ENCODE results near the gene CTNS. TPM values are rescaled to one million over a fixed set of nuclear protein-coding genes. Genes with fewer than 3 reads are reported as not detected.

The CTNS gene
- total and polyA plus RNA-seq, 2 of the 13 experiments (the other 11 are each of a cell fraction or from before 2014, with no cell fraction given), result 9.5 to 13.7 TPM

DNA sequence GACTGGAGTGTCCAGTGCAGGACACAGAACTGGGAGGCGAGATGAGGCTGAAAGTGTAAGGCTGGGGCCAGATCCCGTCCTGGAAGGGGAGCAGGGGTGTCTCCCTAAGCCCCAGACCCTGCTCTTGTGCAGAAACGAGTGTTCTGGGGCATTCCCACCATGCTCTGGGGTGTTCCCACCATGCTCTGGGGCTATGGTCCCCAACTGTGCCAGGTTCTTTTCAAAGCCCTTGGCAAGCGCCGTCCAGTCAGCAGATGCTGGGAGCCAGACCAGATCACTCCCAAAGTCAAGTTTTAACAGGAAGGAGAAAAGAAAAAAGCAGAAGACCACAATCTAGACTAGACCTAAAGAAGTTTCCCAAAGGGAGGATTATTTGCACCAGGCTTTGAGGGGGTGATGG, 29.3 kb downstream of the CTNS start:
- FAIRE-seq (no peak), ATAC-seq (no peak), DNase-seq (ENCODE audit: low spot score) (no peak)
- no peak overlapping the region for H3K4me2 ChIP-seq (ENCODE audit: low read depth, low read length)
- no peak overlapping the region for H3K27ac ChIP-seq (ENCODE audit: extremely low read length, insufficient read depth, low read length)
- WGBS (ENCODE audit: low lambda C conversion rate), result 97% methylated on average over 5 of the region's 5 CpGs
- H2AFZ ChIP-seq (ENCODE audit: low read length), result no peak overlapping the region
- POLR2A ChIA-PET, result no interaction called here
- in situ Hi-C loops (cut with HindIII; ENCODE audit: extremely low pct_ligation_motif_present, low pct_unique_long_range_greater_than_20kb) (loop anchor here (10.0 kb wide), 1 partner anchor 621 kb away; no protein-coding TSS in a partner anchor), intact Hi-C loops (cut with micrococcal nuclease; ENCODE audit: unreplicated experiment) (no loop called here)
- no peak overlapping the region for H3K4me3 ChIP-seq (replicated peaks in 1 of 3; ENCODE audit: insufficient read depth in 1 of 3, low read depth in 2 of 3, low read length in 3 of 3)
- H3K4me1 ChIP-seq (ENCODE audit: insufficient read depth, low read length), result peaks cover 44% of the 10 kb centered on the region
- no peaks in the 10 kb centered on the region for H3K9me3 ChIP-seq (ENCODE audit: low read length)
- CTCF ChIA-PET (ENCODE audit: low intra/inter-chr PET ratio, low total read pairs), result no interaction called here
- no peaks in the 10 kb centered on the region; a peak in 1 of 5 replicates for H3K27me3 ChIP-seq (ENCODE audit: control insufficient read depth in 1 of 2, insufficient read depth in 2 of 2, low read length in 2 of 2)
- peaks cover 2 to 8% of the 10 kb centered on the region in 2 experiments; a peak in 3 of 5 replicates for H3K36me3 ChIP-seq (replicated peaks in 1 of 2; ENCODE audit: control insufficient read depth in 1 of 2, insufficient read depth in 2 of 2, low read length in 2 of 2)
- peaks cover 4% of the 10 kb centered on the region; the same call in 1 of the 2 replicates for H4K20me1 ChIP-seq (ENCODE audit: insufficient read depth, low read length)
- no peak for TF ChIP-seq MIER3 (CRISPR knock-in tag; IDR thresholded peaks at IDR 0.05; ENCODE audit: borderline replicate concordance)
- no peak for TF ChIP-seq FOXP1 (IDR thresholded peaks at IDR 0.05)
- no peak for TF ChIP-seq FOXP1 (CRISPR knock-in tag; IDR thresholded peaks at IDR 0.05)
- TF ChIP-seq SIN3A (IDR thresholded peaks at IDR 0.05; ENCODE audit: borderline replicate concordance, low read depth, low read length), result no peak
- H3K79me2 ChIP-seq (ENCODE audit: insufficient read depth, low read length), result peaks cover 24% of the 10 kb centered on the region
- no peak overlapping the region for H3K9ac ChIP-seq (ENCODE audit: insufficient read depth, low read depth, low read length)
- BruUV-seq (replicated peaks), result no TSS peak

GRCh38 chr17:3666516-3666915, 30.0 kb downstream of the CTNS start:
- intact Hi-C loops (cut with micrococcal nuclease; ENCODE audit: unreplicated experiment) (no loop called here), in situ Hi-C loops (cut with HindIII; ENCODE audit: extremely low pct_ligation_motif_present, low pct_unique_long_range_greater_than_20kb) (loop anchor here (10.0 kb wide), 1 partner anchor 622 kb away; no protein-coding TSS in a partner anchor)
- Histone ChIP-seq H3K9me3 (ENCODE audit: low read length) (no peaks in the 10 kb centered on the region), H3K4me1 (ENCODE audit: insufficient read depth, low read length) (peaks cover 44% of the 10 kb centered on the region), H4K20me1 (ENCODE audit: insufficient read depth, low read length) (peaks cover 4% of the 10 kb centered on the region; the same call in 1 of the 2 replicates), H3K79me2 (ENCODE audit: insufficient read depth, low read length) (peaks cover 24% of the 10 kb centered on the region), H3K9ac (ENCODE audit: insufficient read depth, low read depth, low read length) (no peak overlapping the region), H2AFZ (ENCODE audit: low read length) (no peak overlapping the region), H3K27ac (ENCODE audit: extremely low read length, insufficient read depth, low read length) (no peak overlapping the region), H3K4me2 (ENCODE audit: low read depth, low read length) (peak overlapping the region; percentile 16), H3K36me3 (replicated peaks in 1 of 2; ENCODE audit: control insufficient read depth in 1 of 2, insufficient read depth in 2 of 2, low read length in 2 of 2) (peaks cover 2 to 8% of the 10 kb centered on the region in 2 experiments; a peak in 3 of 5 replicates), H3K27me3 (ENCODE audit: control insufficient read depth in 1 of 2, insufficient read depth in 2 of 2, low read length in 2 of 2) (no peaks in the 10 kb centered on the region; a peak in 1 of 5 replicates), H3K4me3 (replicated peaks in 1 of 3; ENCODE audit: insufficient read depth in 1 of 3, low read depth in 2 of 3, low read length in 3 of 3) (no peak overlapping the region; a peak in 1 of 6 replicates)
- 92% methylated on average over 1 of the region's 6 CpGs for WGBS (ENCODE audit: low lambda C conversion rate)
- ChIA-PET POLR2A (interaction anchor here (1.8 to 3.6 kb wide), 3 partner anchors 11 to 64 kb away, joined by 7 to 74 read pairs (median 12); partner anchors contain the start of genes CTNS and SHPK), CTCF (ENCODE audit: low intra/inter-chr PET ratio, low total read pairs) (no interaction called here)
- FAIRE-seq (no peak), ATAC-seq (no peak), DNase-seq (ENCODE audit: low spot score) (no peak)
- BruUV-seq (replicated peaks), result no TSS peak
- TF ChIP-seq SMAD9 (CRISPR knock-in tag; IDR thresholded peaks at IDR 0.05), result no peak
- no peak for TF ChIP-seq ZNF432 (CRISPR knock-in tag; IDR thresholded peaks at IDR 0.05; ENCODE audit: borderline replicate concordance)
- TF ChIP-seq ZNF276 (CRISPR knock-in tag; IDR thresholded peaks at IDR 0.05; ENCODE audit: low read depth), result no peak
- TF ChIP-seq, protein P1, sequence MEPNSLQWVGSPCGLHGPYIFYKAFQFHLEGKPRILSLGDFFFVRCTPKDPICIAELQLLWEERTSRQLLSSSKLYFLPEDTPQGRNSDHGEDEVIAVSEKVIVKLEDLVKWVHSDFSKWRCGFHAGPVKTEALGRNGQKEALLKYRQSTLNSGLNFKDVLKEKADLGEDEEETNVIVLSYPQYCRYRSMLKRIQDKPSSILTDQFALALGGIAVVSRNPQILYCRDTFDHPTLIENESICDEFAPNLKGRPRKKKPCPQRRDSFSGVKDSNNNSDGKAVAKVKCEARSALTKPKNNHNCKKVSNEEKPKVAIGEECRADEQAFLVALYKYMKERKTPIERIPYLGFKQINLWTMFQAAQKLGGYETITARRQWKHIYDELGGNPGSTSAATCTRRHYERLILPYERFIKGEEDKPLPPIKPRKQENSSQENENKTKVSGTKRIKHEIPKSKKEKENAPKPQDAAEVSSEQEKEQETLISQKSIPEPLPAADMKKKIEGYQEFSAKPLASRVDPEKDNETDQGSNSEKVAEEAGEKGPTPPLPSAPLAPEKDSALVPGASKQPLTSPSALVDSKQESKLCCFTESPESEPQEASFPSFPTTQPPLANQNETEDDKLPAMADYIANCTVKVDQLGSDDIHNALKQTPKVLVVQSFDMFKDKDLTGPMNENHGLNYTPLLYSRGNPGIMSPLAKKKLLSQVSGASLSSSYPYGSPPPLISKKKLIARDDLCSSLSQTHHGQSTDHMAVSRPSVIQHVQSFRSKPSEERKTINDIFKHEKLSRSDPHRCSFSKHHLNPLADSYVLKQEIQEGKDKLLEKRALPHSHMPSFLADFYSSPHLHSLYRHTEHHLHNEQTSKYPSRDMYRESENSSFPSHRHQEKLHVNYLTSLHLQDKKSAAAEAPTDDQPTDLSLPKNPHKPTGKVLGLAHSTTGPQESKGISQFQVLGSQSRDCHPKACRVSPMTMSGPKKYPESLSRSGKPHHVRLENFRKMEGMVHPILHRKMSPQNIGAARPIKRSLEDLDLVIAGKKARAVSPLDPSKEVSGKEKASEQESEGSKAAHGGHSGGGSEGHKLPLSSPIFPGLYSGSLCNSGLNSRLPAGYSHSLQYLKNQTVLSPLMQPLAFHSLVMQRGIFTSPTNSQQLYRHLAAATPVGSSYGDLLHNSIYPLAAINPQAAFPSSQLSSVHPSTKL (CRISPR knock-in tag; IDR thresholded peaks at IDR 0.05), result no peak
- TF ChIP-seq ZNF766 (CRISPR knock-in tag; IDR thresholded peaks at IDR 0.05; ENCODE audit: borderline replicate concordance), result no peak
- TF ChIP-seq, protein P2, sequence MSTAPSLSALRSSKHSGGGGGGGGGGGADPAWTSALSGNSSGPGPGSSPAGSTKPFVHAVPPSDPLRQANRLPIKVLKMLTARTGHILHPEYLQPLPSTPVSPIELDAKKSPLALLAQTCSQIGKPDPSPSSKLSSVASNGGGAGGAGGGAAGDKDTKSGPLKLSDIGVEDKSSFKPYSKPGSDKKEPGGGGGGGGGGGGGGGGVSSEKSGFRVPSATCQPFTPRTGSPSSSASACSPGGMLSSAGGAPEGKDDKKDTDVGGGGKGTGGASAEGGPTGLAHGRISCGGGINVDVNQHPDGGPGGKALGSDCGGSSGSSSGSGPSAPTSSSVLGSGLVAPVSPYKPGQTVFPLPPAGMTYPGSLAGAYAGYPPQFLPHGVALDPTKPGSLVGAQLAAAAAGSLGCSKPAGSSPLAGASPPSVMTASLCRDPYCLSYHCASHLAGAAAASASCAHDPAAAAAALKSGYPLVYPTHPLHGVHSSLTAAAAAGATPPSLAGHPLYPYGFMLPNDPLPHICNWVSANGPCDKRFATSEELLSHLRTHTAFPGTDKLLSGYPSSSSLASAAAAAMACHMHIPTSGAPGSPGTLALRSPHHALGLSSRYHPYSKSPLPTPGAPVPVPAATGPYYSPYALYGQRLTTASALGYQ (CRISPR knock-in tag; IDR thresholded peaks at IDR 0.05), result no peak
- no peak for TF ChIP-seq ZEB1 (IDR thresholded peaks at IDR 0.05; ENCODE audit: insufficient replicate concordance, low read depth)

Data from HepG2 (cell line).